Activated naive CD8-positive, alpha-beta T cell treated with anti-CD3 and anti-CD28 coated beads for 36 hours (primary cell): ENCODE results near the gene MAN1B1. TPM values are rescaled to one million over a fixed set of nuclear protein-coding genes. Genes with fewer than 3 reads are reported as not detected.
A peak's percentile ranks its signal among the peaks of the same experiment; 100 is the strongest.

Experiments
- DNase-seq: peaks from one replicate; pipeline ENCODE4 v3.0.0; 2021
- H3K27ac Mint-ChIP-seq: one replicate; pipeline ENCODE4 v1.8.0; 2022; ENCODE audit warnings: mild to moderate bottlenecking, moderate library complexity, mixed read lengths
- H3K27me3 Mint-ChIP-seq: one replicate; pipeline ENCODE4 v1.8.0; 2022; ENCODE audit warnings: mild to moderate bottlenecking, mixed read lengths
- H3K36me3 Mint-ChIP-seq: one replicate; pipeline ENCODE4 v1.8.0; 2021; ENCODE audit warnings: mild to moderate bottlenecking, mixed read lengths
- H3K4me1 Mint-ChIP-seq: one replicate; pipeline ENCODE4 v1.8.0; 2021; ENCODE audit warnings: mixed read lengths
- H3K4me3 Mint-ChIP-seq: one replicate; pipeline ENCODE4 v1.8.0; 2022; ENCODE audit warnings: mild to moderate bottlenecking, moderate library complexity, mixed read lengths
- H3K9me3 Mint-ChIP-seq: one replicate; pipeline ENCODE4 v1.8.0; 2022; ENCODE audit warnings: mixed read lengths
- total RNA-seq, 2 experiments: library from RNA; stranded (reverse); gene quantifications; one replicate each; pipeline ENCODE4 v1.2.3, GENCODE V29; 2021

Gene MAN1B1
- total RNA-seq, 2 experiments from 2014 or later, result 24.7 to 25.1 TPM

GRCh38 chr9:137141976-137142936, 55.5 kb downstream of the MAN1B1 start:
- H3K9me3 Mint-ChIP-seq, result no peaks in the 10 kb centered on the region
- no peak overlapping the region for H3K27ac Mint-ChIP-seq
- peaks cover 71% of the 10 kb centered on the region for H3K27me3 Mint-ChIP-seq
- no peaks in the 10 kb centered on the region for H3K36me3 Mint-ChIP-seq
- no peak overlapping the region for H3K4me3 Mint-ChIP-seq
- DNase-seq, result no peak
- H3K4me1 Mint-ChIP-seq, result peaks cover 2% of the 10 kb centered on the region

- no peaks in the 10 kb centered on the region for H3K9me3 Mint-ChIP-seq
- no peaks in the 10 kb centered on the region for H3K4me1 Mint-ChIP-seq
- no peaks in the 10 kb centered on the region for H3K36me3 Mint-ChIP-seq
- no peak overlapping the region for H3K27ac Mint-ChIP-seq
- H3K27me3 Mint-ChIP-seq, result peaks cover 62% of the 10 kb centered on the region
- H3K4me3 Mint-ChIP-seq, result no peak overlapping the region
- DNase-seq, result no peak
These were observed 56.7 kb downstream of the MAN1B1 start for GRCh38 chr9:137143459-137143858.

GRCh38 chr9:137145731-137146526, 59.1 kb downstream of the MAN1B1 start:
- Mint-ChIP-seq H3K4me1 (no peaks in the 10 kb centered on the region), H3K9me3 (no peaks in the 10 kb centered on the region), H3K27ac (no peak overlapping the region), H3K36me3 (no peaks in the 10 kb centered on the region), H3K4me3 (no peak overlapping the region), H3K27me3 (peaks cover 42% of the 10 kb centered on the region)
- DNase-seq, result no peak

GRCh38 chr9:137146527-137146918, 59.7 kb downstream of the MAN1B1 start:
- H3K9me3 Mint-ChIP-seq, result no peaks in the 10 kb centered on the region
- no peaks in the 10 kb centered on the region for H3K36me3 Mint-ChIP-seq
- H3K27ac Mint-ChIP-seq, result no peak overlapping the region
- H3K27me3 Mint-ChIP-seq, result peaks cover 38% of the 10 kb centered on the region
- no peak for DNase-seq
- H3K4me3 Mint-ChIP-seq, result no peak overlapping the region
- H3K4me1 Mint-ChIP-seq, result no peaks in the 10 kb centered on the region

GRCh38 chr9:137147091-137147792, 60.5 kb downstream of the MAN1B1 start:
- Mint-ChIP-seq H3K4me1 (no peaks in the 10 kb centered on the region), H3K4me3 (no peak overlapping the region), H3K9me3 (no peaks in the 10 kb centered on the region), H3K27me3 (peaks cover 30% of the 10 kb centered on the region), H3K27ac (no peak overlapping the region), H3K36me3 (no peaks in the 10 kb centered on the region)
- DNase-seq, result no peak

- Mint-ChIP-seq H3K4me1 (no peaks in the 10 kb centered on the region), H3K4me3 (no peak overlapping the region), H3K9me3 (no peaks in the 10 kb centered on the region), H3K36me3 (no peaks in the 10 kb centered on the region), H3K27ac (no peak overlapping the region), H3K27me3 (peaks cover 27% of the 10 kb centered on the region)
- DNase-seq, result no peak
These were observed 61.0 kb downstream of the MAN1B1 start for GRCh38 chr9:137147793-137148160.

- H3K9me3 Mint-ChIP-seq, result no peaks in the 10 kb centered on the region
- DNase-seq, result no peak
- no peak overlapping the region for H3K27ac Mint-ChIP-seq
- H3K27me3 Mint-ChIP-seq, result peaks cover 25% of the 10 kb centered on the region
- H3K4me3 Mint-ChIP-seq, result no peak overlapping the region
- no peaks in the 10 kb centered on the region for H3K4me1 Mint-ChIP-seq
- no peaks in the 10 kb centered on the region for H3K36me3 Mint-ChIP-seq
These were observed 61.5 kb downstream of the MAN1B1 start for GRCh38 chr9:137148242-137148641.

GRCh38 chr9:137148661-137149060, 61.9 kb downstream of the MAN1B1 start:
- no peak for DNase-seq
- Mint-ChIP-seq H3K27me3 (peaks cover 21% of the 10 kb centered on the region), H3K36me3 (no peaks in the 10 kb centered on the region), H3K4me3 (no peak overlapping the region), H3K27ac (no peak overlapping the region), H3K4me1 (no peaks in the 10 kb centered on the region), H3K9me3 (no peaks in the 10 kb centered on the region)

GRCh38 chr9:137149363-137149762, 62.6 kb downstream of the MAN1B1 start:
- H3K27me3 Mint-ChIP-seq, result peaks cover 14% of the 10 kb centered on the region
- H3K4me1 Mint-ChIP-seq, result no peaks in the 10 kb centered on the region
- no peaks in the 10 kb centered on the region for H3K36me3 Mint-ChIP-seq
- no peak overlapping the region for H3K27ac Mint-ChIP-seq
- no peaks in the 10 kb centered on the region for H3K9me3 Mint-ChIP-seq
- no peak overlapping the region for H3K4me3 Mint-ChIP-seq
- no peak for DNase-seq

- Mint-ChIP-seq H3K9me3 (no peaks in the 10 kb centered on the region), H3K4me3 (no peak overlapping the region)
These were observed 63.3 kb downstream of the MAN1B1 start for GRCh38 chr9:137149942-137150616.

GRCh38 chr9:137150617-137151457, 64.1 kb downstream of the MAN1B1 start:
- peak; percentile 70 for DNase-seq
- Mint-ChIP-seq H3K27me3 (peaks cover 17% of the 10 kb centered on the region), H3K4me1 (no peaks in the 10 kb centered on the region), H3K4me3 (no peak overlapping the region), H3K27ac (peak overlapping the region; percentile 70), H3K36me3 (no peaks in the 10 kb centered on the region), H3K9me3 (no peaks in the 10 kb centered on the region)

More at GRCh38 chr9:137149942-137150616, 63.3 kb downstream of the MAN1B1 start:
- Mint-ChIP-seq H3K27ac (no peak overlapping the region), H3K27me3 (peaks cover 12% of the 10 kb centered on the region), H3K4me1 (no peaks in the 10 kb centered on the region), H3K36me3 (no peaks in the 10 kb centered on the region)
- DNase-seq, result no peak

- Mint-ChIP-seq H3K36me3 (no peaks in the 10 kb centered on the region), H3K27me3 (peaks cover 17% of the 10 kb centered on the region), H3K4me3 (no peak overlapping the region), H3K9me3 (no peaks in the 10 kb centered on the region), H3K27ac (no peak overlapping the region), H3K4me1 (no peaks in the 10 kb centered on the region)
- DNase-seq, result no peak
These were observed 66.1 kb downstream of the MAN1B1 start for GRCh38 chr9:137152844-137153405.

- no peaks in the 10 kb centered on the region for H3K9me3 Mint-ChIP-seq
- peak overlapping the region; percentile 11 for H3K4me3 Mint-ChIP-seq
- H3K27ac Mint-ChIP-seq, result no peak overlapping the region
- H3K4me1 Mint-ChIP-seq, result peaks cover 13% of the 10 kb centered on the region
- H3K36me3 Mint-ChIP-seq, result no peaks in the 10 kb centered on the region
- peaks cover 55% of the 10 kb centered on the region for H3K27me3 Mint-ChIP-seq
- DNase-seq, result peak; percentile 66
These were observed 70.0 kb downstream of the MAN1B1 start for GRCh38 chr9:137156567-137157375.
